GM21381 (cell line): ENCODE results near the gene ALDOA.
"Not testable (repeated sequence)": the region's sequence is repeated elsewhere in the genome, so short reads cannot be mapped to it uniquely, and the experiment has no call there.

Experiments used
- ATAC-seq: cut with Tn5 transposase; IDR thresholded peaks from one replicate; pipeline ENCODE4 v1.9.1; 2021; ENCODE audit warnings: mild to moderate bottlenecking, moderate library complexity; ENCODE audit not compliant: unreplicated experiment

Gene ALDOA

GRCh38 chr16:30114411-30114810 lies 48.9 kb downstream of the ALDOA start:
- no peak for ATAC-seq

GRCh38 chr16:30114833-30115232 lies 49.3 kb downstream of the ALDOA start:
- ATAC-seq: not testable (repeated sequence)

GRCh38 chr16:30115238-30115637 lies 49.7 kb downstream of the ALDOA start:
- no peak for ATAC-seq

GRCh38 chr16:30116291-30117207 lies 51.0 kb downstream of the ALDOA start:
- ATAC-seq: no peak

- ATAC-seq: no peak
These were observed 52.2 kb downstream of the ALDOA start for GRCh38 chr16:30117768-30118167.

- no peak for ATAC-seq
These were observed 53.9 kb downstream of the ALDOA start for GRCh38 chr16:30119428-30119827.
